B cell (primary cell): Measurements from ENCODE around the gene SYMPK. TPM values are rescaled to one million over a fixed set of nuclear protein-coding genes. Genes with fewer than 3 reads are reported as not detected.

Source experiments
- ATAC-seq: fragments of 200-7000 bp; cut with Tn5 transposase; one replicate; pipeline ENCODE4 v1.10.0; 2021; ENCODE audit warnings: low read depth, mild to moderate bottlenecking, moderate number of reproducible peaks, moderate library complexity
- CTCF ChIA-PET: fragments of 350-600 bp; sonication (Branson Sonifier 250); formaldehyde crosslinking; loops from one replicate; lab custom pipeline; 2021; ENCODE audit warnings: antibody characterized with exemption, inconsistent platforms; lab: Charles Lee
- POLR2A ChIA-PET: fragments of 350-600 bp; sonication (Branson Sonifier 250); formaldehyde crosslinking; loops from one replicate; lab custom pipeline; 2021; ENCODE audit warnings: antibody characterized with exemption; lab: Charles Lee
- DNase-seq: peaks from one replicate; pipeline ENCODE4 v3.0.0; 2013
- H2AFZ ChIP-seq: 2 replicates; pipeline ENCODE4 v1.6.1; 2012; ENCODE audit warnings: mild to moderate bottlenecking, low read depth, low read length; ENCODE audit not compliant: insufficient read depth, poor library complexity, severe bottlenecking
- H3K27ac ChIP-seq, 2 donors: 1 replicate in 1 of 2; 2 replicates in 1 of 2; pipeline ENCODE4 v1.5.1; 2012 to 2013; ENCODE audit warnings: low read length in 2 of 2, mild to moderate bottlenecking in 2 of 2, moderate library complexity in 1 of 2
- H3K27me3 ChIP-seq, 4 experiments: fragments of 200-600 bp in 1 of 4; sonication (generic) in 1 of 4; replicated peaks in 1 of 4; 1 replicate in 2 of 4; 2 replicates in 2 of 4; pipeline versions ENCODE4 v1.6.1 to v1.7.0; 2013 to 2016; ENCODE audit warnings: low read length in 3 of 4, mild to moderate bottlenecking in 2 of 4, mixed read lengths in 1 of 4, moderate library complexity in 1 of 4; ENCODE audit not compliant: insufficient read depth in 4 of 4, control insufficient read depth in 3 of 4; ENCODE audit errors: control extremely low read depth in 1 of 4
- H3K36me3 ChIP-seq, 2 experiments: replicated peaks in 1 of 2; 1 replicate in 1 of 2; 2 replicates in 1 of 2; pipeline versions ENCODE4 v1.6.1 to v1.7.1; 2013; ENCODE audit warnings: low read length in 1 of 2; ENCODE audit not compliant: insufficient read depth in 2 of 2, control insufficient read depth in 1 of 2; ENCODE audit errors: control extremely low read depth in 1 of 2, extremely low read depth in 1 of 2
- H3K4me1 ChIP-seq, 2 donors: fragments of 200-600 bp in 1 of 2; sonication (generic) in 1 of 2; 1 replicate in 1 of 2; 2 replicates in 1 of 2; pipeline versions ENCODE4 v1.5.1 to v1.6.1; 2013 to 2017; ENCODE audit warnings: low read length in 2 of 2; ENCODE audit not compliant: control insufficient read depth in 2 of 2, insufficient read depth in 2 of 2
- H3K4me2 ChIP-seq: replicated peaks from 2 replicates; pipeline ENCODE3; 2012; ENCODE audit warnings: mild to moderate bottlenecking, low read depth, low read length; ENCODE audit not compliant: poor library complexity, severe bottlenecking
- H3K4me3 ChIP-seq, 5 experiments: fragments of 200-600 bp in 1 of 5; sonication (generic) in 1 of 5; 1 replicate in 3 of 5; 2 replicates in 2 of 5; pipeline versions ENCODE4 v1.5.1 to v1.7.0; 2011 to 2016; ENCODE audit warnings: low read length in 4 of 5, mild to moderate bottlenecking in 4 of 5, low read depth in 2 of 5, control low read depth in 1 of 5, moderate library complexity in 1 of 5; ENCODE audit not compliant: insufficient read depth in 1 of 5; ENCODE audit errors: control extremely low read depth in 1 of 5, extremely low read depth in 1 of 5
- H3K79me2 ChIP-seq: fragments of 200-600 bp; sonication (generic); one replicate; pipeline ENCODE4 v1.6.0; 2016; ENCODE audit warnings: low read length; ENCODE audit not compliant: control insufficient read depth, insufficient read depth
- H3K9ac ChIP-seq: fragments of 200-600 bp; sonication (generic); 2 replicates; pipeline ENCODE4 v1.6.1; 2017; ENCODE audit warnings: mild to moderate bottlenecking, low read length, moderate library complexity
- H3K9me3 ChIP-seq, 3 donors: one replicate each; pipeline versions ENCODE4 v1.6.1 to v1.7.1; 2013; ENCODE audit warnings: low read length in 2 of 3; ENCODE audit not compliant: control insufficient read depth in 2 of 3, insufficient read depth in 1 of 3; ENCODE audit errors: control extremely low read depth in 1 of 3
- H4K20me1 ChIP-seq: 2 replicates; pipeline ENCODE4 v1.6.0; 2012; ENCODE audit warnings: mild to moderate bottlenecking, low read length; ENCODE audit not compliant: insufficient read depth, control insufficient read depth, poor library complexity, severe bottlenecking
- H3K27ac Mint-ChIP-seq: one replicate; pipeline ENCODE4 v1.8.0; 2021; ENCODE audit warnings: mixed read lengths
- H3K27me3 Mint-ChIP-seq: one replicate; pipeline ENCODE4 v1.8.0; 2021; ENCODE audit warnings: mixed read lengths
- H3K4me1 Mint-ChIP-seq: one replicate; pipeline ENCODE4 v1.8.0; 2021; ENCODE audit warnings: mixed read lengths
- H3K4me3 Mint-ChIP-seq: one replicate; pipeline ENCODE4 v1.8.0; 2021; ENCODE audit warnings: mixed read lengths
- H3K9me3 Mint-ChIP-seq: one replicate; pipeline ENCODE4 v1.8.0; 2022; ENCODE audit warnings: mixed read lengths; ENCODE audit not compliant: insufficient read depth
- EZH2 ChIP-seq: IDR thresholded peaks from 2 replicates; pipeline ENCODE4 v1.6.1; 2012; ENCODE audit warnings: borderline replicate concordance, low read depth, mild to moderate bottlenecking, moderate library complexity, low read length; ENCODE audit not compliant: insufficient read depth, poor library complexity, severe bottlenecking
- WGBS: methylation state at CpG from one replicate; pipeline ENCODE4 v1.1.5; 2013; ENCODE audit warnings: missing lambda C conversion rate; ENCODE audit not compliant: insufficient coverage; 5-methylcytosine and 5-hydroxymethylcytosine counted together
- intact Hi-C: fragments of 100-400 bp; cut with micrococcal nuclease; formaldehyde crosslinking; loops from one replicate; pipeline ENCODE4 v1.10.0; 2022
- polyA plus RNA-seq: library from polyadenylated mRNA; depleted of rRNA; stranded (reverse); fragments of >200 nt; gene quantifications from 2 replicates; pipeline ENCODE4 v1.2.3, GENCODE V29; 2012
- total RNA-seq, 2 donors: library from RNA; stranded (reverse); fragments of 120-200 nt in 1 of 2; gene quantifications; 1 replicate in 1 of 2; 2 replicates in 1 of 2; pipeline versions ENCODE4 v1.2.3 to v1.2.4, GENCODE V29; 2013 to 2022
- TF ChIP-seq, protein P1 (sequence below): fragments of 200-600 bp; IDR thresholded peaks from one replicate; pipeline ENCODE4 v1.8.0; 2022; ENCODE audit warnings: antibody characterized with exemption, mild to moderate bottlenecking

The SYMPK gene
- total and polyA plus RNA-seq, 2 donors (not counting 1 experiment from before 2014, with no cell fraction given): 119 to 138 TPM

DNA sequence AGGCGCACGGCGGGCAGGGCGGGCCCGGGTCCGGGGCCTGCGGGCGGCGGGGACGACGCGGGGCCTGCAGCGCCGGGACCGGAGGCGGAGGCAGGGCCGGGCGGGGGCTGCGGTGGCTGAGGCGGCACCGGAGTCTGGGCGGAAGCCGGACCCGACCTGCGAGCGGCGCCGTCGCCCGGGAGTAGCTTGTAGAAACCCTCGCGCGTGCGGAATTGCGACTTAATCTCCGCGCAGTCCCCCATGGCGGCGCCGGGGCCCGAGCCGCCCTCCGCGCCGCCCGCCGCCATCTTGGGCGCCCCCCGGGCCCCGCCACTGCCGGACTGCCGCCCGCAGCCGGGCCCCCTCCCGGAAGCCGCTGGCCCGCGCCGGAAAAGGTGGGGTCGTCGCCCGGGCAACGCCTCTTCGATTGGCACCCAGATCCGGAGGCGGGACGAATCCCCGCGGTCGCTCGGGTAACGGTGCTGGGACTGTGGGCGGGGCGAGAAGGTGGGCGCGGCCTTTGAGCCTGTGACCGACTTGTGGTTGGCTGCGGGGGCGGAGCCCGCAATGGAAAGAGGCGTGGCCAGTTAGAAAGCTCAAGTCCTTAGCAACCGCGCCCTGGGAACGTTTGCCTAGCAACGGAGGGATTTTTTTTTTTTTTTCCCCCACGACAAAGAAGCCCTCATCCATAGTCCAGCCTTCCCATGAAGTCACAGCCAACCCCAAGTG lies 70.3 kb downstream of the SYMPK start, which contains the start of gene DMWD:
Gene DMWD, minus strand, starts transcription at position 376 of the 708 bp plus-strand sequence. Its CDS starts 89 bp downstream, at position 287.
- peak within 1 kb of the TSS; percentile 92 for H3K27ac Mint-ChIP-seq
- Histone ChIP-seq H3K4me2 (peak within 1 kb of the TSS; percentile 95), H3K36me3 (peaks cover 0 to 15% of the 10 kb centered on the region in 2 experiments), H4K20me1 (peaks cover 33% of the 10 kb centered on the region), H3K27me3 (no peaks in the 10 kb centered on the region), H3K4me1 (peaks cover 24 to 29% of the 10 kb centered on the region in 2 donors), H3K4me3 (peak within 1 kb of the TSS; percentile 40 to 73 (median 59)), H3K27ac (peak within 1 kb of the TSS; percentile 22 to 76), H3K9ac (peak within 1 kb of the TSS; percentile 70), H3K79me2 (peaks cover 28% of the 10 kb centered on the region), H3K9me3 (no peaks in the 10 kb centered on the region), H2AFZ (peak within 1 kb of the TSS; percentile 75)
- ATAC-seq (peak; percentile 97), DNase-seq (peak; percentile 99)
- H3K4me1 Mint-ChIP-seq: peaks cover 30% of the 10 kb centered on the region
- H3K27me3 Mint-ChIP-seq: peaks cover 8% of the 10 kb centered on the region
- peak within 1 kb of the TSS; percentile 93 for H3K4me3 Mint-ChIP-seq
- CTCF ChIA-PET: interaction anchor here (0.6 to 3.5 kb wide), 9 partner anchors 9 to 631 kb away, joined by 3 to 13 read pairs (median 8); partner anchors contain the start of genes QPCTL and SIX5
- TF ChIP-seq, protein P1, sequence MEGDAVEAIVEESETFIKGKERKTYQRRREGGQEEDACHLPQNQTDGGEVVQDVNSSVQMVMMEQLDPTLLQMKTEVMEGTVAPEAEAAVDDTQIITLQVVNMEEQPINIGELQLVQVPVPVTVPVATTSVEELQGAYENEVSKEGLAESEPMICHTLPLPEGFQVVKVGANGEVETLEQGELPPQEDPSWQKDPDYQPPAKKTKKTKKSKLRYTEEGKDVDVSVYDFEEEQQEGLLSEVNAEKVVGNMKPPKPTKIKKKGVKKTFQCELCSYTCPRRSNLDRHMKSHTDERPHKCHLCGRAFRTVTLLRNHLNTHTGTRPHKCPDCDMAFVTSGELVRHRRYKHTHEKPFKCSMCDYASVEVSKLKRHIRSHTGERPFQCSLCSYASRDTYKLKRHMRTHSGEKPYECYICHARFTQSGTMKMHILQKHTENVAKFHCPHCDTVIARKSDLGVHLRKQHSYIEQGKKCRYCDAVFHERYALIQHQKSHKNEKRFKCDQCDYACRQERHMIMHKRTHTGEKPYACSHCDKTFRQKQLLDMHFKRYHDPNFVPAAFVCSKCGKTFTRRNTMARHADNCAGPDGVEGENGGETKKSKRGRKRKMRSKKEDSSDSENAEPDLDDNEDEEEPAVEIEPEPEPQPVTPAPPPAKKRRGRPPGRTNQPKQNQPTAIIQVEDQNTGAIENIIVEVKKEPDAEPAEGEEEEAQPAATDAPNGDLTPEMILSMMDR: no peak
- TF ChIP-seq EZH2: no peak
- WGBS: under 1% methylated on average over 81 of the region's 86 CpGs
- POLR2A ChIA-PET: interaction anchor here (0.6 to 1.7 kb wide), 4 partner anchors 23 to 108 kb away, joined by 4 to 18 read pairs (median 4); partner anchors contain the start of genes QPCTL, SIX5 and SNRPD2
- no peaks in the 10 kb centered on the region for H3K9me3 Mint-ChIP-seq
- intact Hi-C loops: loop anchor here (1.0 to 10.0 kb wide), 10 partner anchors 13 to 286 kb away; partner anchors contain the start of genes CCDC61, FBXO46, OPA3 and SIX5
